ENCODE results near the gene FGF10.

GRCh38 chr5:44358421-44358820, 30.8 kb downstream of the FGF10 start:
- no peak for TF ChIP-seq CTCF (conservative IDR thresholded peaks at IDR 0.05; ENCODE audit: low read depth, low read length)
- no peak for TF ChIP-seq EZH2 (IDR thresholded peaks at IDR 0.05; ENCODE audit: low read length, unreplicated experiment)

Measured in PC-3 (cell line).